GM18858 (cell line): ENCODE measurements around the gene KDR.

Source experiments
- ATAC-seq: cut with Tn5 transposase; IDR thresholded peaks from one replicate; pipeline ENCODE4 v1.9.1; 2021; ENCODE audit not compliant: unreplicated experiment

Gene KDR

DNA sequence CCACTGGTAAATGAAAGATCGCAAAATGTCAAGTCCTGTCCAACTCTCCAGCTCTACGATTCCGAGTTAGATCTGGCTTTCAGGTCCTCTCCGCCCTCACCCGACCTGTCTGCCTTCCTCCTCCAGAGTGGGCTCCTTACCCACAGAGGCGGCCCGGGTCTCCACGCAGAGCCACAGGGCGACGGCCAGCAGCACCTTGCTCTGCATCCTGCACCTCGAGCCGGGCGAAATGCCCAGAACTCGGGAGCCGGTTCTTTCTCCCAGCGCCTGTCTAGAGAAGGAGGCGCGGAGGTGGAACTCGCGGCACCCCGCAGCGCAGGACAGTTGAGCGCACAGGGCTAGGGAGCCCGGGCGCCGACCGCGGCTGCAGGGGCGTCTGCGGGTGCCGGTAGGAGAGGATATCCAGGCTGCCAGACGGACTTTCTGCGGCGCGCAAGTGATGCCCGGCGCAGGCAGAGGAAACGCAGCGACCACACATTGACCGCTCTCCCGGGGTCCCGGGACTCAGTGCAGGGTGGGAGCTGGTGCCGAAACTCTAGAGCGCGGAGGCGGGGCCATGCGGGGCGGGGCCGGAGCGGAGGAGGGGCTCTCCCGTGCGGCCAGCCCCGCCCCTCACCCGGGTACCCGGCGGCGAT, at the start of gene KDR:
Gene KDR, minus strand, starts transcription at position 509 of the 635 bp plus-strand sequence. Its CDS starts 302 bp downstream, at position 207.
- no peak for ATAC-seq

DNA sequence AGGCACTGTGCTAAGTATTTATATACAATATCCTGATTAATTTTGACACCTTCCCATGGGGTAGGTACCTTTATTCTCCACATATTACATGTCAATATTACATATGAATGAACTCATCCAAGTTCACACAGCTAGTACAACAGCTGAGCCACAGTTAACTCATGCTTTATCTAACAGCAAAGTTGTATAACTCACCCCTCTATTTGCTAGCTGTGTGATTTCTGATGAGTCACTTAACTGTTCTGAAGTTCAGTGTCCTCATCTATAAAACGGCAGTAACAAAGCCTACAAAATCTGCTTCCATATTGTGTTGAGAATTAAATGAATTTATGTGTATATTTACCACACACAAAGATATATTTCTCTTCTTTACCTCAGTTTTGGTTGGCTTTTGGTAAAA, 48.2 kb upstream of the KDR start:
- ATAC-seq: no peak

DNA sequence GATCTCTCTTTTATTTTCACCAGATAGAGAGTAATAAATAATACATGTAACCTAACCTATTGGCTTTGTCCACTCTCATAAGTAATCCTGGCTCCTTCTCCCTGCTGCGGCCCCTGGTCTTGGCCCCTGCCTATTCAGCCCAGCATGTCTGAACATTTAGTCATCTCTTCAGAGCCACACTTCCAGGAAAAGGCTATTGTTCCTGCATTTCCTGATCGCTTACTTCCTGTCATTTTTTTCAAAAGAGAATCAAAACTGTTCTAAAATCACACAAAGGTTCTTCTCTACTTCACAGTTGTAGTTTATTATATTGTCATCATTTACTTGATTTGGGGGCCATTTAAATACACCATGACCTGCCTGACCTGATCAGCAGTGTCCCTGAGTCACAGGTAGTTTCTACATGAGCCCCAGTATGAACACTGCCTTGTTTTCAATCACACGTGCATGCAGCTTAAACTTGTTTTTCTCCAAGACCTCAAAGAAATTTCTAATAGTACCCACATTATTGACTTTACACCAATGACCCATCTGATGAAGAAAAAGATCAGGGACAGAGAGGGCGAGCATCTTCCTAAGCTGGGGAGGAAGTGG, 47.4 kb upstream of the KDR start:
- ATAC-seq: no peak

DNA sequence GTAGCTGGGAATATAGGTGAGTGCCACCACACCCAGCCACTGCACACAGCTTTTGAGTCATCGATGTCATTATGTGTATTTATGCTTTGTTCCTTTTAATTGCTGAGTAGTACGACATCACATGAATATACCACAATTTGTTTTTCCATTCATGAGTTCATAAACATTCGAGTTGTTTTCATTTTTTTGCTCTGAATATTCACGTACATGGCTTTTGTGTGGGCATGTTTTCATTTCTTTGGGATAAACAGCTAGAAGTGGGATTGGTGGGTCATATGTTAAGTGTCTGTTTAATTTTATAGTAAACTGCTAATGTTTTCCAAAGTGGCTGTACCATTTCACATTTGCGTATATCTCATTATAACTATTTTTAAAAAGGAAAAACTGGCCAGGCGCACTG, 45.1 kb upstream of the KDR start:
- no peak for ATAC-seq

DNA sequence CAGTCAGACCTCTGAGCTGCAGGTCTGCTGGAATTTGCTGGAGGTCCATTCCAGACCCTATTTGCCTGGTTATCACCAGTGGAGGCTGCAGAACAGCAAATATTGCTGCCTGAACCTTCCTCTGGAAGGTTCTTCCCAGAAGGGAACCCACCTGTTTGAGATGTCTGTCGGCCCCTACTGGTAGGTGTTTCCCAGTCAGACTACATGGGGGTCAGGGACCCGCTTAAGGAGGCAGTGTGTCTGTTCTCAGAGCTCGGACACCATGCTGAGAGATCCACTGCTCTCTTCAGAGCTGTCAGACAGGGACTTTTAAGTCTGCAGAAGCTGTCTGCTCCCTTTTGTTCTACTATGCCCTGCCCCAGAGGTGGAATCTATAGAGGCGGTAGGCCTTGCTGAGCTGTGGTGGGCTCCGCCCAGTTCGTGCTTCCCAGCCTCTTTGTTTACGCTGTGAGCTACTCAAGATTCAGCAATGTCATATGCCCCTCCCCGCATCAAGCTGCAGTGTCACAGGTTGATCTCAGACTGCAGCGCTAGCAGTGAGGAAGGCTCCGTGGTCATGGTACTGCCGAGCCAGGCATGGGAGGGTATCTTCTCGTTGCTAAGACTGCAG, 44.1 kb upstream of the KDR start:
- no peak for ATAC-seq

DNA sequence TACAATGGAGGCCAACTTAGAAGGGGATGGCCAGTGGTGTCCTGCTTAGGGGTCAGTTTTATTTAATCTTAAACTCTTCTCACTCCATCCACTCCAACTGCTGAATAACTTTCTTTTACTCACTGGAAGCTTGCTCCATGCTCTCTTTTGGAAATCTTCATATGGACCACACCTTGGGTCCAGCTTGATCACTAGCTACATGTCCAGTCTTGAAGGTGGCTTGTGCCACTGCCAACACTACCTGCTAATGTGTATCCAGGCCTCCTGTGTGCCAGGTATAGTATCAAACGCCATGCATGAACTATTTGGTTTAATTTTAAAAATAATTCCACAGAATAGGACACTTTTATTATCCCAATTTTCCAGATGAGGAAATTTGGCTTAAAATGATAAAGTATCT, 37.0 kb upstream of the KDR start:
- no peak for ATAC-seq

DNA sequence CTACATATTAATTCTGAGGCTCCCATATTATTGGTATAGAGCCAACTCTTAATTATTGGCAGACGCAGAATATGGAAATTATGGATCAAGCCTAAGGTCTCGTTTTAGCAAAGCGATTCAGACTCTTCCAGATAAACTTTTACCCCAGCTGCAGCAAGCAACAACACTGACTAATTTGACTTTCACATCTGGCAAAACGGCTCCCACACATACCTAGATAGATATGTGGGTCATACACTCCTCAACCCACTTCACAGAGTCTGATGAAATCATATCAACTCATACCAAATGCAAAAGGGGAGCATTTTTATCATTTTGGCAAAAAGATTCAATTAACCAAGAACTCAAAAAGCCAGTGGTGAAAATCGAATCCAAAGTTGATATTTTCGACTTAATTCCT, 36.3 kb upstream of the KDR start:
- no peak for ATAC-seq

DNA sequence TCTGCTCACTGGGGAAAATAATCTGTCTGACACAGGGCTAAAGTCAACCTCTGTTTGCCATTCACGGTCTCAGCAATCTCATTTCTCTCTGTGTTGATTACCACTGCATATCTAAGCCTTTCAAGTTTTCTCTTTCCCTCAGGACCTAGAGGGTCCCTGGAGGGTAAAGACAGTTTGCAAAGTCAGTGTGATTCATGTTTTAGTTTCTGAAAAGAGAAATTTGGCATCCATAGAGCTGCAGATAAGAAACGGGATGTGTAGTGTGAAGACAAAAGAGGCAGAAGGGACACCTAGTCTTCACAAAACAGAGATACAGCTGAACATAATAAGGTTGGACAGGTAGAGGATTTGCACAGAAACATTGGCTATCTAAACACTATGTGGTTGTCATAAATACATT, 34.5 kb upstream of the KDR start:
- no peak for ATAC-seq

DNA sequence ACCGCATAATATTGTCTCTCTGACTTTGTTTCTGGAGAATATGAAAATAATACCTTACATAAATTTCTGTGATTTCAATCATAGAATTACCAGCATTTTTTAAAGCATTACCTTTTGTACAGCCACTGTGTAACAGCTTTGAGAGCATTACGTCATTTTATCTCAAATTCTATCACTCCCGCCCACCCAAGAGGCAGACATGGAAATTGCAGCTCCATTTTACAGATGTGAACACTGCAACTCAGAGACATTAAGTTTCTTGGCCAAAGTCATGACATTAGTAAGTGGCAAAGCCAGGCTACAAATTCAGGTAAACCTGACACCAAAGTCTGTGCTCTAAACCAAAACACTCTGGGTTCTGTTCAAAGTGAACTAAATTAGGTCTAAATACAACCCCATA, 33.6 kb upstream of the KDR start:
- ATAC-seq: no peak

DNA sequence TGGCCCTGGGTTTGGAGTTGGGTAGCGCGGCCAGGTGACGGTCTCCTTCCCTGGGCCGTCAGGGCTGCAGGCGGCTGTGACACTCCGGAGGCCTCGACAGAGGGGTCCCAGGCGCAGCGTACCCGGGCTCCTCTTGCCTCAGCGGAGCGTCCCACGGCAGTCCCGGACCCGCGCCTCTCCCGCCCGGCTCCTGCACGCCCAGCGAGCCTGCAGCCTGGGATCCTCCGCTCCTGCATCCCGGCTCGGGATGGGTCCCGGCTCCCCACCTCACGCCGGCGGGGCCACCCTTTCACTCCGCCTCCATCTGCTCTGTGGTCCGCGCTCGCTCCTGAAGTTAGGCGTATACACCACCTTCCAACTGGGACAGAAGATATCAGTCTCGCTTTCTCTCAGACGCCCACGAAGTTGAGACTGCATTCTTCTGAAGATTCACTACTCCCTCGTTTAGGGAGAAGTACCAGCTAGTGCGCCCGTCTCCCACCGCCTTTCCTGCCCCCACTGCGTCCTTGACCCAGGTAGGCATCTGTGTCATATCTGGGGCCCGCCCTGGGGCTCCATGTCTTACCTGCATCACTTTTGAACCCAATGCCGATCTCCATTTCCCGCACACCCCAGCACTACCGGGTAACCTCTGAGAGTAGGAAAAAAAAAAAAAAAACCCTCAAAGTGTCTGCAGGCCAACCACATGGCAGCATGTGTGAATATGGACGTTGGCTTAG, 32.3 kb upstream of the KDR start:
- no peak for ATAC-seq

DNA sequence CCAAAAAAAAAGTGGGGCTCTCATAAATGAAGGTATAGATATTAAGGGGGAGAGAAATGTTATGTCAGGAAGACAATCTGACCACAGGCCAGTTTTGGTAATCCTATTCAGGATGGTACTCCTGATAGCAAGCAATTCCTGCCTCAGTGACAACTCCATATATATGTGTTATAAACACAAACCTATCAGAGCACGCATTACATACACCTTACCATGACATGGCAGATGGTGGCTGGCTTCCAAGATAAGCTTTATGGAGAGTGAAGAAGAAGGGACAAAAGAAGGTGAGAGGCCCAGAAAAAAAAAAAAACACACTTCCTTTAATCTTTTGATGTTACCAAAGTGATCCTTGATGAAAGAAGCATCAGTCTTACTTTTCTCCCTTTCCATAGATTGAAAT, 29.5 kb upstream of the KDR start:
- no peak for ATAC-seq

DNA sequence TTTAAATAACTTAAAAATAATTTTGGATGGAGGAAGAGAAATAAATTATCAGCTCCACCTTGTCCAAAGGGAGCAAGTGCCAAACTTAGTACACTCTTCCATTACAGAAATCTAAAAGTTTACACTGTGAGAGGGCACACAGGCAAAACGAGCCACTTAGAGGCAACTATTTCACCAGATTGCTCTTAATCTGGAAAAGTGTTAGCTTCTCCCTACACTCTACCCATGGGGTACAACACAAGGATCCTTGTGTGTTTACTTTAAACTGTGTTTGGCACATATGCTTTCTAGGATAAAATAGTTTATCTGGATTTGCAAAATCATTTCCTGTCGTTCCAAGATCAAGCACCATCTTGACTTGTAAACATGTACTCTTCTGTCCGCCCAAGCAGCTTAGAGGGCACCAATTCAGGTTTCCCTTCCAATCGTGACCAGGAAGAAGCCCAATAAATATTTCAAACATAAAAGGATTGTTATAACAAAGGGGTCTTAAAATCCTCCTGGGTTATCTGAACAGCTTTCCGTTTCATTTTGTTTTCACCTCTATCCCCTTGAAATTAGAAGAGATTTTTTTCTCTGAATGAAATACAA, 29.0 kb upstream of the KDR start:
- no peak for ATAC-seq

DNA sequence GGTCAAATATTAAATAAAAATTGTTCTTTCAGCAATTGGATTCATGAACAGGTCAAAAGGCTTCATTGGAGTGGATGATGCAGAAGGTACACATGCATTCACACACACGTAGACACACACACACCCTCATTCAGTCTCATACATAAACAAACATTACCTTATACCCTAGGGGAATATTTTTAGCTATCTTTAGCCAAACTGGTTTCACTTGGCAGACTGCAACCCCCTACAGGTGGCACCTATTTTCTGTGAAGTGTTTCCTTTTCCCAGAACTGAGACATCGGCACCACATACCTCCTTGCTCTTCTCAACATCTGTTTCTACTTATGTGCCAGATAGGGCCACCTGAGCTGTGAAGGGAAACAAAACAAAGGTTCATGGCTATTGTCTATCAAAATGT, 18.5 kb upstream of the KDR start:
- ATAC-seq: no peak

DNA sequence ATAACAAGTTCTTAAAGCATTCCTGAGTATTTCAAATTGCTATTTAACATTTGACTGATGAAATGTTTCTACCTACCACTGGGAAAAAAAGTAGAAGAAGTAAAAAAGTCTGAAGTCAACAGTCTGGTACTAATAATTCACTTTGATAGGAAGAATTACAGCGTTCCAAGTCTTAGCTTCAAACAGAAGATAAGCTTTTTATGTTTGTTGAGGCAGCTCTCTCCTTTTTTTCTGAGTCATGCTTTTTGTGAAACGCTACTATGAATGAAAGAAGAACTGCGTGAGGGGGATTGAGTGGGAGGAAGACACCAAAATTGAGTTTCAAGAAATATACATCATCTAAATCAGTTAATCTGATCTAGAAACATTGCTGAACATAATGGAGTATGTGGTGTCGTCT, 13.0 kb upstream of the KDR start:
- no peak for ATAC-seq

DNA sequence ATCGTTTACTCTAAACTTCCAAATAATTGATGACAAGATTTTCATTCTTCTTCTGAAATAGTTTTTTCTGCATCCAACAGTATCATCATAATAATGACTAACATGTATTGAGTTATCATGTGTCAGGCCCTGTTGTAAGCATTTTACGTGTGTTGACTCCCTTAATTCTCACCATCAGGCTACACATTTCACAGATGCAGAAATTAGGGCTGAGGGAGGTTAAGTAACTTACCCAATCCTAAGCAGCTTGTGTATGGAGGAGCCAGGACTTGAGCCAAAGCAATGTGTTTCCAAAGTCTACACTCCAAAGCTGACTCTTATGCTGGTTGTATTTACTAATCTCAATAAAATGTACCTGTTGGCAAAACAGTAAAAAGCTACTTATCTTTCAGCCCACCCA, 11.2 kb upstream of the KDR start:
- no peak for ATAC-seq

DNA sequence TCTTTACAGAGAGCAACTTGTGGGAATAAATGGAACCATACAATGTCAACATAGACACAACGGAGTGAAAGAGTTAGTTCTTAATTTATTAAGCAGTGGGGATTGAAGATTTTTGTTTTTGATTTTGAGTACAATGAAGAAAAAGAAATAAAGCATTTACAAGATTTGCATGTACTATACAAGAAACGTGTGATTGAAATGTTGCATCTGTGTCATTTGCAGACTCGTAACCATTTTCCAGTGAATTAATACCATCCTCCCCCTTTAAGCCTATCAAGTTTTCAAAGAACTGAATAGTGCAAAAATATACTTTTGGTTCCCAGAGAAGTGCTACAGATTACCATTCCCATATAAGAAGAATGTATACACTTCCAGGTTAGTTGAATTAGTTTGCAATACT, 8.6 kb upstream of the KDR start:
- ATAC-seq: no peak

DNA sequence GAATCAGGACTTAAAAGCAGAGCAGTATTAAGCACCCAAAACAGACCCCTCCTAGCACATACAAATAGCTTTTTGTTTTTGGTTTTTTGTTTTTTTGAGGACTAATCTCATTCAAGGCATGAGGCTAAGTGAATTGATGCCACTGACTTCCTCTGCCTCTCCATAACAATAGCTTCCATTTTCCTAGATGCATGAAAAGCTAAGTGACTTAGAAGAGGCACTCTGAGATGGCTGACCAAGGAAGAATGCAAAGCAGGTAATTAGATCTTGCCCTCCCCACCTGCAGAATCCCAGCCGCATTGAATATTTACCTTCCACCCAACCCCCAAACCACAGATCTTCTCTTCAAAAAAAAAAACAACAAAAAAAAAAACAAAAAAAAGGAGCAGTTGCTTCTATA, 7.4 kb upstream of the KDR start:
- ATAC-seq: no peak

DNA sequence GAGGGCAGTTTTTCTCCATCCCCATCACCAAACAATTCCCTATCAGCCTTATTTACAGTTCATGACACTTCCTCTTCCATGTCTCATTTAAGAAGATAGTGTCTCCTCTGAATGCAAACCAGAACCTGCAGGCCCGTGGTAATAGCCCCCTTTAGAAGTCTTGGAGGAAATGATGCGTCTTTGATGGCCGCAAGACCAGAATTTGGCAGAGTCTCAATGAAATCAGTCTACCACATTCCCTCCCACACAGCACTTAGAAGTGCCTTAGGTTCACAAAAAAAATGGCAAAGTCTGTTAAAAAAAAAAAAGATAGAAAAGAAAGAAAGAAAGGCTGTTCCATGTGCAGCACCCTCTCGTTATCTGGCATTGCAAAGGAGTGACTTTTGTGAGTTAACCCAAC, 2.1 kb upstream of the KDR start:
- ATAC-seq: no peak

DNA sequence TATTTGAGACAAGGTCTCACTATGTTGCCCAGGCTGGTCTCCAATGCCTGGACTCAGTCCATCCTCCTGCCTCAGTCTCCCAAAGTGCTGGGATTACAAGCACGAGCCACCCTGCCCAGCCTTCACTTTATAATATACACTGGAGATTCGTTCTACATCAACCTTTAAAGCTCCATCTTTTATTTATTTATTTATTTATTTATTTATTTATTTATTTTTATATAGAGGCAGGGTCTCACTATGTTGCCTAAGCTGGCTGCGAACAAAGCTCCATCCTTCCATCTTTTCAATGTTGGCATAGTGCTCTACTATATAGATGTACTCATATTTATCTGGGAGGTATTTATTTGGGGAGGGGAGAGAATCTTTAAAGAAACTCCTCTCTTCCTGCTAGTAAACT, 1.7 kb upstream of the KDR start:
- ATAC-seq: no peak

DNA sequence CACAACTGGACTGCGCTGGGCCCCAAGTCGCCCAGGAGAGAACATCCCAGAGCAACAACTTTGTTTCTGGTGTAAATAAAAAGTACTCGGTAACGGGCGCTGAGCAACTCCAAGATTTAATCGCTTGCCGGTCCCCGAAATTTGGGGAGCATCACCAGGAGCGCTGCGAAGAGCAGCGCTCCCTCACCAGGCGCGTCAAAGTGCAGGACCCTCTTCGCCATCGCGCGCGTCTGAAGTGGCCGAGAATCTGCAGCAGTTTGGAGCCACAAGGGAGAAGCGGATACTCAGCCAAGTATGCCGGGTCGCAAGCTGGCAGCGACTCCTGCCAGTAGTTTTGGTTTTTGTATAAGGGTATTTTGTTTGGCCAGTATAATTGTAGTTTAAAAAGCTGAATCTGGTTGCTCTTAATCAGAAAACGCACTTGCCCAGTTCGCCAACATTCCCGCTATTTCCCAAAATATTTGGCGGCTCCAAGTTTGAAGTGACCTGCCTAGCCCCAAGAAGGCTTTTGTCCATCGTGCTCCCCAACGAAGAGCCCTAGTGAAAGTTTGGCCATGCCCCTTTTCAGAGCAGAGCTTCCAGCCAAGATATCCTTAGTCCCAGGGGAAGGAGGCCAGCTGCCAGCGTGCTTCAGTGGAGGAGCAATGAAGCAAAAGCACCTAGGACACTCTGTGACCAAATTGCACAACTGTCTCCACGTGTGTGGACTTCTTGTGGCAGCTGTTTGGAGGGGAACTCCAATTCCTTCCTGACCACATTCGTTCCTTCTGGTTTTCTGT, 557 bp upstream of the KDR start:
- ATAC-seq: no peak
